Cardiac muscle cell (in vitro differentiated cells and primary cell): ENCODE data around the gene NIPAL4. TPM values are rescaled to one million over a fixed set of nuclear protein-coding genes. Genes with fewer than 3 reads are reported as not detected.
"Not testable (repeated sequence)": the region's sequence is repeated elsewhere in the genome, so short reads cannot be mapped to it uniquely, and the experiment has no call there.

Source experiments
- DNase-seq, 2 donors: peaks; one replicate each; pipeline versions ENCODE4 v3.0.0 to v3.0.0-alpha.2; 2010 to 2017; ENCODE audit warnings: low read depth in 1 of 2, low spot score in 1 of 2
- H3K27ac ChIP-seq: fragments of 200-600 bp; sonication (generic); 2 replicates; pipeline ENCODE4 v1.5.1; 2016
- H3K27me3 ChIP-seq: fragments of 200-600 bp; sonication (generic); 2 replicates; pipeline ENCODE4 v1.6.0; 2016; ENCODE audit warnings: control low read depth
- H3K36me3 ChIP-seq: fragments of 200-600 bp; sonication (generic); 2 replicates; pipeline ENCODE4 v1.5.1; 2016; ENCODE audit warnings: control low read depth
- H3K4me1 ChIP-seq: fragments of 200-600 bp; sonication (generic); 2 replicates; pipeline ENCODE4 v1.8.1; 2017; ENCODE audit warnings: low read depth, mild to moderate bottlenecking, mixed run types
- H3K4me3 ChIP-seq: fragments of 200-600 bp; sonication (generic); 2 replicates; pipeline ENCODE4 v1.5.1; 2016; ENCODE audit warnings: mild to moderate bottlenecking
- H3K9me3 ChIP-seq: fragments of 200-600 bp; sonication (generic); 2 replicates; pipeline ENCODE4 v1.5.1; 2017; ENCODE audit warnings: low read depth, mild to moderate bottlenecking, control low read depth
- polyA plus RNA-seq: library from polyadenylated mRNA; unstranded; fragments of >200 nt; fragmentation: Nextera tagmentation; extraction: Ambion mirVana; gene quantifications from 2 replicates; pipeline ENCODE4 v1.2.1, GENCODE V29; 2016
- total RNA-seq: library from RNA; depleted of rRNA; stranded (reverse); fragments of >200 nt; gene quantifications from 2 replicates; pipeline ENCODE4 v1.2.3, GENCODE V29; 2016
- TF ChIP-seq, protein P1 (sequence below): IDR thresholded peaks from 2 replicates; pipeline ENCODE4 v1.5.1; 2012; ENCODE audit warnings: low read depth, mild to moderate bottlenecking, low read length

NIPAL4 gene
- total and polyA plus RNA-seq, 2 experiments from 2014 or later, result 0.36 to 0.37 TPM

DNA sequence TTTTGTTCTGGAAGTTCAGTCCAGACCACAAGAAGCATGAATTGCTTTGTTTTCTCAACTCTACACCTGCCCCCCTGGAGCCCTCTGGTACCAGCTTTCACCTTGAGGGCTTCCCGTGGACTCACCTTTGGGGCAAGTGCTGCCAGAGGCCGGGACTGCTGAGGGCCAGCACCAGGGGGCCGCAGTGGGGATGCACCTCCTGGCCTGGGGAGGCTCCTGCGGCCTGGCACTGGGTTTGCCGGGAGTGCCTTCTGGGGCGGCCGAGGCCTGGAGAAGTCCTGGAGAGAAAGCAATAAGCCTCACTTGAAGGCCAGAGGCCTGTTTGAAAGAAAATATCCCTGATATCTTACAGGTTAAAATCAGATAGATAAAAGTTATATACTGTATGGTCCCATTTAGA lies 21.7 kb downstream of the NIPAL4 start:
- H3K27me3 ChIP-seq, result no peaks in the 10 kb centered on the region

DNA sequence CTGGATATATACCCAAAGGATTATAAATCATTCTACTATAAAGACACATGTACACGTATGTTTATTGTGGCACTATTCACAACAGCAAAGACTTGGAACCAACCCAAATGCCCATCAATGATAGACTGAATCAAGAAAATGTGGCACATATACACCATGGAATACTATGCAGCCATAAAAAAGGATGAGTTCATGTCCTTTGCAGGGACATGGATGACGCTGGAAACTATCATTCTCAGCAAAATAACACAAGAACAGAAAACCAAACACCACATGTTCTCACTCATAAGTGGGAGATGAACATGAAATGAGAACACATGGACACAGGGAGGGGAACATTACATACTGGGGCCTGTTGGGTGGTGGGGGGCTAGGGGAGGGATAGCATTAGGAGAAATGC lies 22.7 kb downstream of the NIPAL4 start:
- H3K36me3 ChIP-seq, H3K9me3 ChIP-seq, H3K27ac ChIP-seq: not testable (repeated sequence)

More for the DNA sequence above, 21.7 kb downstream of the NIPAL4 start:
- Histone ChIP-seq H3K4me1 (no peaks in the 10 kb centered on the region), H3K27ac (no peak overlapping the region), H3K36me3 (peaks cover 4% of the 10 kb centered on the region), H3K9me3 (no peaks in the 10 kb centered on the region), H3K4me3 (no peak overlapping the region)
- DNase-seq, result no peak
- TF ChIP-seq, protein P1, sequence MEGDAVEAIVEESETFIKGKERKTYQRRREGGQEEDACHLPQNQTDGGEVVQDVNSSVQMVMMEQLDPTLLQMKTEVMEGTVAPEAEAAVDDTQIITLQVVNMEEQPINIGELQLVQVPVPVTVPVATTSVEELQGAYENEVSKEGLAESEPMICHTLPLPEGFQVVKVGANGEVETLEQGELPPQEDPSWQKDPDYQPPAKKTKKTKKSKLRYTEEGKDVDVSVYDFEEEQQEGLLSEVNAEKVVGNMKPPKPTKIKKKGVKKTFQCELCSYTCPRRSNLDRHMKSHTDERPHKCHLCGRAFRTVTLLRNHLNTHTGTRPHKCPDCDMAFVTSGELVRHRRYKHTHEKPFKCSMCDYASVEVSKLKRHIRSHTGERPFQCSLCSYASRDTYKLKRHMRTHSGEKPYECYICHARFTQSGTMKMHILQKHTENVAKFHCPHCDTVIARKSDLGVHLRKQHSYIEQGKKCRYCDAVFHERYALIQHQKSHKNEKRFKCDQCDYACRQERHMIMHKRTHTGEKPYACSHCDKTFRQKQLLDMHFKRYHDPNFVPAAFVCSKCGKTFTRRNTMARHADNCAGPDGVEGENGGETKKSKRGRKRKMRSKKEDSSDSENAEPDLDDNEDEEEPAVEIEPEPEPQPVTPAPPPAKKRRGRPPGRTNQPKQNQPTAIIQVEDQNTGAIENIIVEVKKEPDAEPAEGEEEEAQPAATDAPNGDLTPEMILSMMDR, result no peak

DNA sequence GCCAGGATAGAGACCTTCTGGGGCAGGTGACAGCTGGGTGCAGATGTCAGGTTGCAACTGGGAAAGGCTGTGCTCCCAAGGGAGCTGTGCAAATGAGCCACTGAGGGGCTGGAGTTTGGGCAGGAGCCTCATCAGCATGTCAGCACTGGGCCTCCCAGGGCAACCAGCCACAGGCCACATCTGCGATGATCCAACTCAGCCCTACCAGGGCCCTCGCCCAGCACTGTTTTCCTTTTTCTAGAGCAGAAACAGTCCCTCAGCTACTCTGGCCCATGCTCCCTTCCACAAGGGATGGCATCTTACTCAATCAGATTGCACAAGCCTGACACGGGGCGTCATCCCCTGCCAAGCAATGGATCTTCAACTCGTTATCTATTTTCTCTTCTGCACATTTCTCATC lies 24.8 kb downstream of the NIPAL4 start:
- no peaks in the 10 kb centered on the region for H3K27me3 ChIP-seq
- no peaks in the 10 kb centered on the region for H3K4me1 ChIP-seq
- peaks cover 4% of the 10 kb centered on the region for H3K36me3 ChIP-seq
- TF ChIP-seq, protein P1, result no peak
- no peak overlapping the region for H3K4me3 ChIP-seq
- DNase-seq, result peak in 1 of 2 donors; percentile 74
- no peak overlapping the region for H3K27ac ChIP-seq
- no peaks in the 10 kb centered on the region for H3K9me3 ChIP-seq

More for the DNA sequence above, 22.7 kb downstream of the NIPAL4 start:
- not testable (repeated sequence) for H3K27me3 ChIP-seq, H3K4me3 ChIP-seq, H3K4me1 ChIP-seq, DNase-seq

DNA sequence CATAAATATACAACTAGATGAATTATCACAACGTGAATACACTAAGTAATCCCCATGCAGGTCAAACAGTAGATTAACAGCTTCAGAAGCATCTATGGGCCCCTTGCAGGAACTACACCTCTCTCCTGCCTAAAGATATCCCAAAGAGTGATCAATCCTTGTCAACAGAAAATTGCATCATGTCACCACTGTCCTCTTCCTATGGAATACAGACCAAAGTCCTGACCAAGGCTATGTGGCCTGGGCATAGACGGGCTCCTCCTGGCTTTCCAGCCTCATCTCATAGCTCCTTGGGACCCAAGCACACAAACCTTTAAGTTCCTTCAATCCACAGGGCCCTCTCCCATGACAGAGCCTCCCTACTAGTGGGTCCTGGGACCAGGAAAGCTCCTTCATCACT lies 25.3 kb downstream of the NIPAL4 start:
- DNase-seq, result no peak
- no peaks in the 10 kb centered on the region for H3K27me3 ChIP-seq
- TF ChIP-seq, protein P1, result no peak
- H3K4me3 ChIP-seq, result no peak overlapping the region
- H3K36me3 ChIP-seq, result peaks cover 4% of the 10 kb centered on the region
- no peaks in the 10 kb centered on the region for H3K4me1 ChIP-seq
- H3K9me3 ChIP-seq, result no peaks in the 10 kb centered on the region
- no peak overlapping the region for H3K27ac ChIP-seq

DNA sequence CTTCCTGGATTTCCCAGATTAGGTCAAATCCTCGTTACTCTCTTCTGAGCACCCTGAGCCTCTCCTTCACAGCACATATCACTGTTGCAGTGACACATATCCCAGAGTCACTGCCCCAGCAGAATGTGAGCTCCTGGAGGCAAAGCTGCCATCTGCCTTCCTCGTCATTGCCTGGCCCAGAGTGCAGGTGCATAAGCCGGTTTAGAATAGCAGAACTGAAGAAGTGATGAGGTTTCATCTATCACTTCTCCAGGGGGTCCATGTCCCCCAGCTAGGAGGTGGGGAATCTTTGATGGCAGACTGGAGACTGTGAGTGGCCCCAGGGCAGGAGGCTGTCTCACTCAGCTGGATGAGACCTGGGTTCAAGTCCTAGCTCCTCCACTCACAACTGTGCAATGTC lies 25.8 kb downstream of the NIPAL4 start:
- Histone ChIP-seq H3K4me3 (no peak overlapping the region), H3K9me3 (no peaks in the 10 kb centered on the region), H3K27me3 (no peaks in the 10 kb centered on the region), H3K36me3 (peaks cover 4% of the 10 kb centered on the region), H3K27ac (no peak overlapping the region), H3K4me1 (no peaks in the 10 kb centered on the region)
- no peak for DNase-seq
- TF ChIP-seq, protein P1, result no peak

DNA sequence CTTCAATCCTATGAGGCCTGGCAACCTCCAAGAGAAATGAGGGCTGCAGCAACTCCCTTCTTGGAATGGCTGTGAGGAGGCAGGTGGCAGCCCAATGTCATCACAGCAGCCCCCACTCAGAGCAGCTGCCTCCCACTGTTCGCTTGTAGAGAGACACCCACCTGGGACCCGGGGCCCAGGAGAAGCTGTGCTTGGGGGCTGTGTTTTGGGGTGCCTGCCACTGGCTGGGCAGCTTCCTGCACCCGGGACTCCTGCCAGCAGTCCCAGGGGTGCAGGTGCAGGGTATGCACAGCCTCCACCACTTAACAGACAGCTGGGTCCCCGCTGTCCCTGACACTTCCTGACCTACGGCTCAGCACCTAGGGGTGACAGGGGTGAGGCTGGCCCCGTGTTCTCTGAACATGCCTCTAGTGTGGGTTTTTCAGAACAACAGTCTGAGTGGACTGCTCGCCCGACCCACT lies 26.2 kb downstream of the NIPAL4 start:
- DNase-seq, result no peak
- TF ChIP-seq, protein P1, result no peak
- no peaks in the 10 kb centered on the region for H3K4me1 ChIP-seq
- H3K36me3 ChIP-seq, result peaks cover 4% of the 10 kb centered on the region
- no peak overlapping the region for H3K27ac ChIP-seq
- H3K27me3 ChIP-seq, result no peaks in the 10 kb centered on the region
- no peak overlapping the region for H3K4me3 ChIP-seq
- no peaks in the 10 kb centered on the region for H3K9me3 ChIP-seq
